ENCODE data around the gene TUBA4A. TPM values are rescaled to one million over a fixed set of nuclear protein-coding genes. Genes with fewer than 3 reads are reported as not detected.

Gene TUBA4A
- total and polyA plus RNA-seq, 2 of the 8 experiments (the other 6 are each of a cell fraction or from before 2014, with no cell fraction given): 67.3 to 172 TPM

GRCh38 chr2:219250049-219250781, 3.5 kb downstream of the TUBA4A start:
- ChIA-PET CTCF (ENCODE audit: partially characterized antibody) (interaction anchor here (0.7 to 6.6 kb wide), 11 partner anchors 11 to 279 kb away, joined by 3 to 118 read pairs (median 3); partner anchors contain the start of genes DNAJB2 and ZFAND2B), POLR2A (ENCODE audit: partially characterized antibody) (interaction anchor here (1.0 to 14.9 kb wide), 15 partner anchors 8 to 80 kb away, joined by 3 to 190 read pairs (median 5); partner anchors contain the start of genes ABCB6, ANKZF1, ATG9A and DNAJB2)
- Histone ChIP-seq H3K4me2 (ENCODE audit: insufficient read depth in 1 of 2, low read depth in 2 of 2, low read length in 2 of 2) (0 out of 4 replicates have a peak overlapping the region, but pooled peaks of 1 of the 2 experiments have one; percentile 20), H3K36me3 (ENCODE audit: control insufficient read depth in 2 of 4, insufficient read depth in 4 of 4, low read length in 3 of 4) (peaks cover 0 to 9% (median 5%) of the 10 kb centered on the region in 4 experiments; a peak in 5 of 8 replicates), H3K27me3 (replicated peaks in 1 of 4; ENCODE audit: control insufficient read depth in 3 of 4, extremely low read depth in 1 of 4, insufficient read depth in 3 of 4, low read length in 3 of 4) (peaks cover 9 to 33% (median 25%) of the 10 kb centered on the region in 4 experiments), H3K23me2 (ENCODE audit: low read depth, low read length) (peaks cover 21% of the 10 kb centered on the region), H3K9ac (replicated peaks in 1 of 4; ENCODE audit: extremely low read depth in 1 of 4, low read depth in 3 of 4, low read length in 3 of 4) (no peak overlapping the region), H2AFZ (ENCODE audit: low read length) (no peak overlapping the region), H3K4me1 (replicated peaks in 1 of 4; ENCODE audit: control insufficient read depth in 3 of 4, insufficient read depth in 4 of 4, low read length in 3 of 4) (peaks cover 5 to 17% (median 10%) of the 10 kb centered on the region in 4 experiments), H4K91ac (replicated peaks; ENCODE audit: insufficient read length, low read length) (no peak overlapping the region), H3K27ac (ENCODE audit: low read depth, low read length) (no peak overlapping the region), H3K14ac (ENCODE audit: insufficient read length) (no peak overlapping the region), H2BK20ac (ENCODE audit: low read length) (no peak overlapping the region), H2BK12ac (ENCODE audit: low read depth, low read length) (no peak overlapping the region), H3K23ac (ENCODE audit: insufficient read length) (no peak overlapping the region), H3K4me3 (ENCODE audit: extremely low read depth in 1 of 4, insufficient read depth in 2 of 4, low read depth in 3 of 4, low read length in 4 of 4) (no peak overlapping the region), H3K56ac (replicated peaks; ENCODE audit: insufficient read length, low read depth, low read length) (no peak overlapping the region), H2BK15ac (ENCODE audit: low read length) (no peak overlapping the region), H4K5ac (ENCODE audit: insufficient read length, low read depth, low read length) (no peak overlapping the region), H3K79me2 (ENCODE audit: control insufficient read depth in 1 of 2, insufficient read depth in 2 of 2, low read length in 2 of 2) (peaks cover 0 to 5% of the 10 kb centered on the region in 2 experiments; a peak in 1 of 4 replicates), H4K8ac (ENCODE audit: extremely low read depth, insufficient read depth, low read length) (no peak overlapping the region), H3K4ac (replicated peaks; ENCODE audit: insufficient read length, low read depth, low read length) (no peak overlapping the region), H2BK5ac (ENCODE audit: low read depth, low read length) (no peak overlapping the region), H3K79me1 (ENCODE audit: low read depth, low read length) (peaks cover 8% of the 10 kb centered on the region; the same call in 1 of the 2 replicates), H3K18ac (ENCODE audit: extremely low read depth, low read length) (no peak overlapping the region), H2AK5ac (ENCODE audit: low read depth, low read length) (no peak overlapping the region), H2BK120ac (replicated peaks; ENCODE audit: low read depth, low read length) (no peak overlapping the region), H4K20me1 (replicated peaks in 1 of 2; ENCODE audit: control insufficient read depth in 1 of 2, insufficient read depth in 2 of 2, low read length in 2 of 2) (peaks cover 0 to 2% of the 10 kb centered on the region in 2 experiments), H3K9me3 (ENCODE audit: insufficient read depth in 2 of 2, low read depth in 1 of 2, low read length in 1 of 2) (no peaks in the 10 kb centered on the region)
- DNase-seq (ENCODE audit: low read depth in 1 of 2, low spot score in 2 of 2) (no peak), FAIRE-seq (no peak)
- no peak for TF ChIP-seq RAD21 (IDR thresholded peaks at IDR 0.05 in 1 of 2, conservative IDR thresholded peaks at IDR 0.05 in 1 of 2; ENCODE audit: low read depth in 2 of 2, low read length in 2 of 2)
- TF ChIP-seq RXRA (IDR thresholded peaks at IDR 0.05; ENCODE audit: insufficient read depth, low read depth, low read length): no peak
- TF ChIP-seq TBP (IDR thresholded peaks at IDR 0.05; ENCODE audit: low read depth, low read length): no peak
- TF ChIP-seq SUZ12 (IDR thresholded peaks at IDR 0.05; ENCODE audit: low read length): no peak
- no peak for TF ChIP-seq SIX5 (IDR thresholded peaks at IDR 0.05; ENCODE audit: low read depth, low read length)
- TF ChIP-seq EZH2 (IDR thresholded peaks at IDR 0.05; ENCODE audit: low read depth, low read length, severe bottlenecking): no peak
- no peak for TF ChIP-seq JUN (IDR thresholded peaks at IDR 0.05; ENCODE audit: low read depth, low read length)
- no peak for TF ChIP-seq RFX5 (IDR thresholded peaks at IDR 0.05; ENCODE audit: borderline replicate concordance, low read depth, low read length)
- no peak for TF ChIP-seq HDAC6 (IDR thresholded peaks at IDR 0.05; ENCODE audit: low read depth, low read length)
- WGBS, 2 experiments (ENCODE audit: extremely low coverage in 1 of 2, insufficient coverage in 1 of 2, insufficient read length in 1 of 2, insufficient replicate concordance in 2 of 2, low coverage in 1 of 2, low lambda C conversion rate in 2 of 2, missing lambda C conversion rate in 1 of 2): 91% methylated on average over 22 of the region's 22 CpGs; no CpG with 5 or more reads in 1 of the 2 experiments

Measured in H1 (cell line).